HepG2 (cell line): Measurements from ENCODE around the gene SEMA7A. TPM values are rescaled to one million over a fixed set of nuclear protein-coding genes. Genes with fewer than 3 reads are reported as not detected.

Source experiments
- ATAC-seq: fragments of 200-7000 bp; cut with Tn5 transposase; 3 replicates; pipeline ENCODE4 v1.9.1; 2020; ENCODE audit warnings: mild to moderate bottlenecking, moderate library complexity
- BruUV-seq: library from RNA; stranded (reverse); fragments of 400-500 nt; replicated peaks from 2 replicates; lab custom pipeline; 2021; lab: Mats Ljungman, UMichigan
- CTCF ChIA-PET: fragments of 300-600 bp; formaldehyde crosslinking; extraction: SDS; loops from one replicate; lab custom pipeline; 2021; ENCODE audit warnings: low total read pairs, inconsistent platforms, low intra/inter-chr PET ratio; lab: Yijun Ruan, JAX
- POLR2A ChIA-PET: fragments of 350-600 bp; sonication (Branson Sonifier 250); formaldehyde crosslinking; loops from one replicate; lab custom pipeline; 2020; ENCODE audit warnings: antibody characterized with exemption, inconsistent platforms; lab: Yijun Ruan, JAX
- DNase-seq: peaks from one replicate; pipeline ENCODE4 v3.0.0-alpha.2; 2015; ENCODE audit warnings: low spot score
- FAIRE-seq: peaks from 3 replicates; lab custom pipeline; 2011; peaks lifted over from hg19 to GRCh38; lab: Jason Lieb, UNC
- H2AFZ ChIP-seq: one replicate; pipeline ENCODE4 v1.6.1; 2011; ENCODE audit warnings: low read length, inconsistent platforms
- H3K27ac ChIP-seq: fragments of 300-600 bp; 3 replicates; pipeline ENCODE4 v1.8.0; 2011; ENCODE audit warnings: mixed run types, mild to moderate bottlenecking, mixed read lengths, low read length, inconsistent platforms; ENCODE audit not compliant: insufficient read depth; ENCODE audit errors: extremely low read length
- H3K27me3 ChIP-seq, 2 experiments: fragments of 200-600 bp in 1 of 2; 2 replicates in 1 of 2; 3 replicates in 1 of 2; pipeline versions ENCODE4 v1.6.0 to v1.8.0; 2011; ENCODE audit warnings: low read length in 2 of 2, mild to moderate bottlenecking in 2 of 2, moderate library complexity in 2 of 2, inconsistent platforms in 1 of 2; ENCODE audit not compliant: insufficient read depth in 2 of 2, control insufficient read depth in 1 of 2
- H3K36me3 ChIP-seq, 2 experiments: fragments of 200-600 bp in 1 of 2; replicated peaks in 1 of 2; 2 replicates in 1 of 2; 3 replicates in 1 of 2; pipeline versions ENCODE4 v1.5.1 to v1.8.0; 2011; ENCODE audit warnings: low read length in 2 of 2, inconsistent platforms in 1 of 2; ENCODE audit not compliant: insufficient read depth in 2 of 2, control insufficient read depth in 1 of 2
- H3K4me1 ChIP-seq: 2 replicates; pipeline ENCODE4 v1.5.1; 2012; ENCODE audit warnings: low read length, inconsistent platforms; ENCODE audit not compliant: insufficient read depth
- H3K4me2 ChIP-seq: 2 replicates; pipeline ENCODE4 v1.6.0; 2011; ENCODE audit warnings: low read depth, low read length, inconsistent platforms
- H3K4me3 ChIP-seq, 3 experiments: fragments of 200-600 bp in 1 of 3; sonication (generic), shearing (Covaris generic) in 1 of 3; replicated peaks in 1 of 3; 2 replicates each; pipeline ENCODE4 v1.5.1; 2011 to 2016; ENCODE audit warnings: low read length in 3 of 3, inconsistent platforms in 2 of 3, low read depth in 2 of 3, mild to moderate bottlenecking in 2 of 3, control low read depth in 1 of 3, mixed read lengths in 1 of 3; ENCODE audit not compliant: insufficient read depth in 1 of 3
- H3K79me2 ChIP-seq: one replicate; pipeline ENCODE4 v1.6.1; 2011; ENCODE audit warnings: low read length, inconsistent platforms; ENCODE audit not compliant: insufficient read depth
- H3K9ac ChIP-seq: 2 replicates; pipeline ENCODE4 v1.6.0; 2011; ENCODE audit warnings: mild to moderate bottlenecking, low read depth, low read length, inconsistent platforms; ENCODE audit not compliant: insufficient read depth
- H3K9me3 ChIP-seq: 2 replicates; pipeline ENCODE4 v1.5.1; 2012; ENCODE audit warnings: mild to moderate bottlenecking, low read length
- H4K20me1 ChIP-seq: 2 replicates; pipeline ENCODE4 v1.6.0; 2011; ENCODE audit warnings: inconsistent platforms, mild to moderate bottlenecking, low read length, moderate library complexity; ENCODE audit not compliant: insufficient read depth
- ARNT ChIP-seq: fragments of 450-650 bp; IDR thresholded peaks from 2 replicates; pipeline ENCODE4 v1.6.1; 2017
- KDM2A ChIP-seq: sonication (generic); formaldehyde crosslinking; IDR thresholded peaks from 2 replicates; pipeline ENCODE4 v1.4.0; 2020; ENCODE audit warnings: low read depth, missing genetic modification reagents, borderline replicate concordance
- NFE2 ChIP-seq: sonication (generic); formaldehyde crosslinking; IDR thresholded peaks from 2 replicates; pipeline ENCODE4 v1.4.0; 2020; ENCODE audit warnings: missing genetic modification reagents
- ZNF121 ChIP-seq: sonication (generic); formaldehyde crosslinking; IDR thresholded peaks from 2 replicates; pipeline ENCODE4 v1.5.0; 2020; ENCODE audit warnings: mild to moderate bottlenecking, missing genetic modification reagents
- ZNF768 ChIP-seq: sonication (generic); formaldehyde crosslinking; IDR thresholded peaks from 2 replicates; pipeline ENCODE4 v1.4.0; 2020; ENCODE audit warnings: missing genetic modification reagents
- WGBS: methylation state at CpG from one replicate; pipeline ENCODE4 v1.1.6; 2017; ENCODE audit warnings: low lambda C conversion rate; 5-methylcytosine and 5-hydroxymethylcytosine counted together
- in situ Hi-C: cut with HindIII; loops from 2 replicates; pipeline ENCODE4 v1.10.0; 2017; ENCODE audit warnings: low pct_unique_long_range_greater_than_20kb; ENCODE audit not compliant: extremely low pct_ligation_motif_present
- intact Hi-C: fragments of 100-400 bp; cut with micrococcal nuclease; formaldehyde crosslinking; loops from one replicate; pipeline ENCODE4 v1.10.0; 2022; ENCODE audit not compliant: unreplicated experiment
- polyA plus RNA-seq, 8 experiments: library from polyadenylated mRNA; depleted of rRNA in 3 of 8; stranded (reverse) in 7 of 8; unstranded in 1 of 8; fragments of >200 nt; fragmentation: Illumina TruSeq in 4 of 8; extraction: Trizol in 4 of 8; gene quantifications; 2 replicates each; pipeline versions ENCODE4 v1.2.1 to v1.2.3, GENCODE V29; 2011 to 2016; ENCODE audit warnings: low read depth in 4 of 8, missing spikeins in 1 of 8, mixed read lengths in 1 of 8; ENCODE audit not compliant: insufficient read depth in 1 of 8
- total RNA-seq, 5 experiments: library from RNA; depleted of rRNA; stranded (reverse); fragments of >200 nt; fragmentation: Illumina TruSeq; extraction: Trizol; gene quantifications; 2 replicates each; pipeline ENCODE4 v1.2.3, GENCODE V29; 2016; ENCODE audit warnings: low read depth in 1 of 5
- TF ChIP-seq, protein P1 (sequence below): sonication (generic); formaldehyde crosslinking; IDR thresholded peaks from 2 replicates; pipeline ENCODE4 v1.8.1; 2023; ENCODE audit warnings: mild to moderate bottlenecking, missing genetic modification reagents
- TF ChIP-seq, protein P2 (sequence below): sonication (generic); formaldehyde crosslinking; IDR thresholded peaks from 2 replicates; pipeline ENCODE4 v1.4.0; 2020; ENCODE audit warnings: missing genetic modification reagents

The SEMA7A gene
- total and polyA plus RNA-seq, 2 of the 13 experiments (the other 11 are each of a cell fraction or from before 2014, with no cell fraction given): 9.0 to 15.8 TPM

DNA sequence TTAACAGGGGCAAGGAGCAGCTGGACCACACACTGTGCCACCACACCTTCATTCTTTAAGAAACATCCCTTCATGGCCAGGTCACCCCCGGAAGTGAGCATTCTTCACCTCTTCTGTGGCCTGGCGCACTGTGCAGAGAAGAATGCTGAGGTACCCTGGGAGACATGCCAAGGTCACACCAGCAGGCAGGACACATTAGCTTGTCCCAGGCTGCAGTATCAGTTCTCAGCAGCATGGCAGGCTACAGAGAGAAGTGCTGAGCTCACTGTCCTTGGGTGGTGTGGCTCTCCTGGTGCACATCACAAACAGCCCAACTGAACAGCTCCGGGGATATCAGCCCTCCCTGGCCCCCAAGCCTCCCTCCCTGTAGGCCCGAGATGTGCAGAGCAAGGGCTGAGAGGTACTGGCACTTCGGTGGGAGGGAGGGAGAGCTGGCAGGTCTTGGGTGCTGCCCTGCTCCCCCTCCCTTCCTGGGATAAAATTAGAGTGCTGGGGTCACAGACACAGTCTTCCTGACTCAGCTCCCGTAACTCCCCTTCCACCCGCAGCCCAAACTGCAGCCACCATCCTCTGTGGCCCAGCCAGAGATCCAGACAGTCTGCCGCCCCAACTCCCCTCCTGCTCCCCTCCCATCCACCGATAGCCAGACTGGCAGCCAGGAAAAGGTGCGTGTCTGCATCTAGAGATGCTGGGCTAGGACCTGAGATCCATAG lies 13.4 kb downstream of the SEMA7A start:
- no TSS peak for BruUV-seq
- CTCF ChIA-PET: no interaction called here
- peak overlapping the region; percentile 74 for H3K27ac ChIP-seq
- no peak overlapping the region for H3K4me3 ChIP-seq
- no peak for TF ChIP-seq NFE2
- TF ChIP-seq, protein P1, sequence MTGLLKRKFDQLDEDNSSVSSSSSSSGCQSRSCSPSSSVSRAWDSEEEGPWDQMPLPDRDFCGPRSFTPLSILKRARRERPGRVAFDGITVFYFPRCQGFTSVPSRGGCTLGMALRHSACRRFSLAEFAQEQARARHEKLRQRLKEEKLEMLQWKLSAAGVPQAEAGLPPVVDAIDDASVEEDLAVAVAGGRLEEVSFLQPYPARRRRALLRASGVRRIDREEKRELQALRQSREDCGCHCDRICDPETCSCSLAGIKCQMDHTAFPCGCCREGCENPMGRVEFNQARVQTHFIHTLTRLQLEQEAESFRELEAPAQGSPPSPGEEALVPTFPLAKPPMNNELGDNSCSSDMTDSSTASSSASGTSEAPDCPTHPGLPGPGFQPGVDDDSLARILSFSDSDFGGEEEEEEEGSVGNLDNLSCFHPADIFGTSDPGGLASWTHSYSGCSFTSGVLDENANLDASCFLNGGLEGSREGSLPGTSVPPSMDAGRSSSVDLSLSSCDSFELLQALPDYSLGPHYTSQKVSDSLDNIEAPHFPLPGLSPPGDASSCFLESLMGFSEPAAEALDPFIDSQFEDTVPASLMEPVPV (CRISPR knock-in tag): 0 out of 2 replicates have a peak, but pooled peaks have one; percentile 31
- no peak for TF ChIP-seq ARNT
- TF ChIP-seq ZNF121 (CRISPR knock-in tag): 0 out of 2 replicates have a peak, but pooled peaks have one; percentile 41
- TF ChIP-seq ZNF768: peak; percentile 47
- TF ChIP-seq, protein P2, sequence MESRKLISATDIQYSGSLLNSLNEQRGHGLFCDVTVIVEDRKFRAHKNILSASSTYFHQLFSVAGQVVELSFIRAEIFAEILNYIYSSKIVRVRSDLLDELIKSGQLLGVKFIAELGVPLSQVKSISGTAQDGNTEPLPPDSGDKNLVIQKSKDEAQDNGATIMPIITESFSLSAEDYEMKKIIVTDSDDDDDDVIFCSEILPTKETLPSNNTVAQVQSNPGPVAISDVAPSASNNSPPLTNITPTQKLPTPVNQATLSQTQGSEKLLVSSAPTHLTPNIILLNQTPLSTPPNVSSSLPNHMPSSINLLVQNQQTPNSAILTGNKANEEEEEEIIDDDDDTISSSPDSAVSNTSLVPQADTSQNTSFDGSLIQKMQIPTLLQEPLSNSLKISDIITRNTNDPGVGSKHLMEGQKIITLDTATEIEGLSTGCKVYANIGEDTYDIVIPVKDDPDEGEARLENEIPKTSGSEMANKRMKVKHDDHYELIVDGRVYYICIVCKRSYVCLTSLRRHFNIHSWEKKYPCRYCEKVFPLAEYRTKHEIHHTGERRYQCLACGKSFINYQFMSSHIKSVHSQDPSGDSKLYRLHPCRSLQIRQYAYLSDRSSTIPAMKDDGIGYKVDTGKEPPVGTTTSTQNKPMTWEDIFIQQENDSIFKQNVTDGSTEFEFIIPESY (CRISPR knock-in tag): peak; percentile 61; the same call in 1 of the 2 replicates
- 0 out of 2 replicates have a peak, but pooled peaks have one; percentile 3 for TF ChIP-seq KDM2A (CRISPR knock-in tag)
- WGBS: 92% methylated on average over 8 of the region's 10 CpGs
- H3K4me1 ChIP-seq: peaks cover 73% of the 10 kb centered on the region
- POLR2A ChIA-PET: interaction anchor here (1.2 to 8.1 kb wide), 5 partner anchors 10 to 36 kb away, joined by 3 to 107 read pairs (median 6); no protein-coding TSS in a partner anchor
- no peak for ATAC-seq
- no peaks in the 10 kb centered on the region for H3K27me3 ChIP-seq
- FAIRE-seq: no peak
- intact Hi-C loops: no loop called here
- no peaks in the 10 kb centered on the region for H4K20me1 ChIP-seq
- H2AFZ ChIP-seq: no peak overlapping the region
- H3K9me3 ChIP-seq: no peaks in the 10 kb centered on the region
- peaks cover 16 to 30% of the 10 kb centered on the region in 2 experiments; a peak in 4 of 5 replicates for H3K36me3 ChIP-seq
- in situ Hi-C loops: no loop called here
- peaks cover 43% of the 10 kb centered on the region for H3K79me2 ChIP-seq
- no peak overlapping the region; the same call in 1 of the 2 replicates for H3K4me2 ChIP-seq
- H3K9ac ChIP-seq: peak overlapping the region; percentile 67; the same call in 1 of the 2 replicates
- peak; percentile 36 for DNase-seq
